ENCODE data around the gene FAM78B.

DNA sequence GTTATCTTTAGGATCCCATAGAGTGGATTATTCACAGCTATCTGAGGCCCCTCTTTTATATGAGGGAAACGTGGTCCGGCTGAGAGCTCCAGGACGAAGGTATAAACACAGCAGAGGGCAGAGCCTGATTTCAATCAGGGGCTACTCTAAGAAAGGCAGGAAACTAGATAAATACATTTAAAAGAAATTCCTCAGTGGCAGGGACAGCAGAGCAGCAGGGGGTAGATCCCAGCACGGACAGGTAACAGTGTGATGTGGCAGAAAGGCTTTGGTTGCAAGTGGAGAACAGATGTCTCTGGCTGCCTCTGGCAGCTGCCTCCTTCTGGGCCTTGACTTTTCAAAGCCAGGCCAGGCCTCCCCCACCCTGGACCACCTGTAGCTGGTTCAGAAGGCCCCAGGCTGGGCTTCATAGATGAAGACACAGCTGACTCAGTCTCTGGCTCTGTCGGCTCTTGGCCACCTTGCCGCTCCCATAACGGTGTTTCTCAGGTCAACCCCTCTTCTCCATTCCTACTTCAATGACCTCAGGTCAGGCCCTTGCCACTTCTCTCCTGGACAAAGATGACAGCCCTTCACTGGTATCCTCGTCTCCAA, 43.8 kb downstream of the FAM78B start:
- TF ChIP-seq, protein P1, sequence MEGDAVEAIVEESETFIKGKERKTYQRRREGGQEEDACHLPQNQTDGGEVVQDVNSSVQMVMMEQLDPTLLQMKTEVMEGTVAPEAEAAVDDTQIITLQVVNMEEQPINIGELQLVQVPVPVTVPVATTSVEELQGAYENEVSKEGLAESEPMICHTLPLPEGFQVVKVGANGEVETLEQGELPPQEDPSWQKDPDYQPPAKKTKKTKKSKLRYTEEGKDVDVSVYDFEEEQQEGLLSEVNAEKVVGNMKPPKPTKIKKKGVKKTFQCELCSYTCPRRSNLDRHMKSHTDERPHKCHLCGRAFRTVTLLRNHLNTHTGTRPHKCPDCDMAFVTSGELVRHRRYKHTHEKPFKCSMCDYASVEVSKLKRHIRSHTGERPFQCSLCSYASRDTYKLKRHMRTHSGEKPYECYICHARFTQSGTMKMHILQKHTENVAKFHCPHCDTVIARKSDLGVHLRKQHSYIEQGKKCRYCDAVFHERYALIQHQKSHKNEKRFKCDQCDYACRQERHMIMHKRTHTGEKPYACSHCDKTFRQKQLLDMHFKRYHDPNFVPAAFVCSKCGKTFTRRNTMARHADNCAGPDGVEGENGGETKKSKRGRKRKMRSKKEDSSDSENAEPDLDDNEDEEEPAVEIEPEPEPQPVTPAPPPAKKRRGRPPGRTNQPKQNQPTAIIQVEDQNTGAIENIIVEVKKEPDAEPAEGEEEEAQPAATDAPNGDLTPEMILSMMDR (IDR thresholded peaks at IDR 0.05; ENCODE audit: borderline replicate concordance, extremely low read depth, low read length, poor library complexity, severe bottlenecking) = no peak
- no peak for TF ChIP-seq EZH2 (IDR thresholded peaks at IDR 0.05; ENCODE audit: borderline replicate concordance, low read depth, low read length, severe bottlenecking)

All from DND-41 (cell line).